ENCODE results near the gene MREG.

DNA sequence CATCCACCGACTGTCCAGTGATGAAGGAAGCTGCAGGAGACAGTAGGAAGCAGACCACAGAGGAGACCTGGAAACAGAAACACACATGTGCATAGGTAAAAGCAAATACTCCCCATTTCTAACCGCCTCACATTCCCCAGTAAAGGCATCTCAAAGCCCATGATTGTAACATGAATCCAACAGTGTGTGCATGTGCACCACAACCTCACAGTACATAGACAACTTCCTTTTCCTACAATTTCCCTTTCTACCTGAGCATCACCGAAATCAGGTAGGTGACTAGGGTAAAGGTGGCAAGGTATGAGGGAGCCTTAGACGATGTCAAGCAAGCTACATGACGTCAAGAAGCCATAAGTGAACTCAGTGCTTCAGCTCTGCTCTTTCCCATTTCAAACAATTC is 30.6 kb upstream of the MREG start:
- TF ChIP-seq EZH2 (IDR thresholded peaks at IDR 0.05; ENCODE audit: insufficient read depth, poor library complexity, severe bottlenecking) (no peak), EZH2phosphoT487 (IDR thresholded peaks at IDR 0.05; ENCODE audit: insufficient read depth, low read depth) (no peak)
